H1 (cell line): ENCODE results near the gene DCUN1D4. TPM values are rescaled to one million over a fixed set of nuclear protein-coding genes. Genes with fewer than 3 reads are reported as not detected.

Experiments
- CREB1 ChIP-seq: IDR thresholded peaks from 2 replicates; pipeline ENCODE4 v1.6.1; 2012; ENCODE audit warnings: inconsistent platforms
- JUN ChIP-seq: IDR thresholded peaks from 2 replicates; pipeline ENCODE4 v1.6.1; 2011; ENCODE audit warnings: low read depth, mild to moderate bottlenecking, improper control_type of control experiment, low read length
- RBBP5 ChIP-seq: IDR thresholded peaks from 2 replicates; pipeline ENCODE4 v1.7.1; 2012; ENCODE audit warnings: low read depth, mild to moderate bottlenecking, inconsistent platforms, low read length, moderate library complexity, borderline replicate concordance
- RFX5 ChIP-seq: IDR thresholded peaks from 2 replicates; pipeline ENCODE4 v1.6.1; 2011; ENCODE audit warnings: low read depth, low read length, improper control_type of control experiment, borderline replicate concordance
- SIRT6 ChIP-seq: IDR thresholded peaks from one replicate; pipeline ENCODE4 v1.7.1; 2012; ENCODE audit warnings: low read length, inconsistent platforms
- polyA plus RNA-seq, 7 experiments: library from polyadenylated mRNA; depleted of rRNA in 3 of 7; stranded (reverse) in 5 of 7; unstranded in 2 of 7; fragments of >200 nt in 5 of 7; fragments of 200-250 nt in 2 of 7; gene quantifications; 1 replicate in 5 of 7; 2 replicates in 1 of 7; 4 replicates in 1 of 7; pipeline versions ENCODE4 v1.2.1 to v1.2.3, GENCODE V29; 2011 to 2013; ENCODE audit warnings: missing spikeins in 2 of 7, mixed read lengths in 2 of 7
- total RNA-seq: library from RNA; stranded (reverse); fragmentation: NEBNext Ultra II Directional; extraction: Animal tissue kit (Norgen Biotek cat#: 25700); gene quantifications from 2 replicates; pipeline ENCODE4 v1.2.1, GENCODE V29; 2021
- TF ChIP-seq, protein P1 (sequence below): IDR thresholded peaks from 2 replicates; pipeline ENCODE4 v1.6.1; 2011; ENCODE audit warnings: low read length, improper control_type of control experiment

Gene DCUN1D4
- total and polyA plus RNA-seq, 2 of the 8 experiments (the other 6 are each of a cell fraction or from before 2014, with no cell fraction given): 22.9 to 55.9 TPM

DNA sequence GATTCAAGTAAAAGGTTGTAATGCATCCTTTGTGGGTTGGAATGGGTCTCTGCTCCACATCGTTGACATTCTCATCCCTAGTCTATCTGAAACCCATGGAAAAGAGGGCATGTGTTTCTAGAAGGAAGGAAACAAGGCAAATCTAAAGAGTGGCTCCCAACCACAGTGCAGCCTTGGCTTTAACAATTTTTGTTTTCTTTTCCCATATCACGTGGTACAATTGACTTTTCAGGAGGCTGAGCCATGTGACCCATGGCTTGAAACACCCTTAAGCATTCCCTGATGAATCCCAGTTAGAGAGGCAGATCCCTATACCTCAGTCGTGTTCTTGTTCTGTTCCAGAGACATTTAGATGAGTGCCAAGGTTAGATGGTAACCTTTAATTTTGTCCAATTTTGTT lies 12.8 kb downstream of the DCUN1D4 start (continued):
- no peak for TF ChIP-seq RBBP5
- TF ChIP-seq CREB1: no peak
- TF ChIP-seq RFX5: no peak
- TF ChIP-seq SIRT6: no peak
- TF ChIP-seq, protein P1, sequence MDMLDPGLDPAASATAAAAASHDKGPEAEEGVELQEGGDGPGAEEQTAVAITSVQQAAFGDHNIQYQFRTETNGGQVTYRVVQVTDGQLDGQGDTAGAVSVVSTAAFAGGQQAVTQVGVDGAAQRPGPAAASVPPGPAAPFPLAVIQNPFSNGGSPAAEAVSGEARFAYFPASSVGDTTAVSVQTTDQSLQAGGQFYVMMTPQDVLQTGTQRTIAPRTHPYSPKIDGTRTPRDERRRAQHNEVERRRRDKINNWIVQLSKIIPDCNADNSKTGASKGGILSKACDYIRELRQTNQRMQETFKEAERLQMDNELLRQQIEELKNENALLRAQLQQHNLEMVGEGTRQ: no peak
- no peak for TF ChIP-seq JUN
